AG09309 (cell line): Measurements from ENCODE around the gene DYRK3.

Source experiments
- DNase-seq: peaks from one replicate; pipeline ENCODE4 v3.0.0-alpha.2; 2010; ENCODE audit warnings: low read depth
- H3K4me3 ChIP-seq: 2 replicates; pipeline ENCODE4 v1.5.1; 2011; ENCODE audit warnings: mild to moderate bottlenecking, low read depth, low read length, moderate library complexity; ENCODE audit not compliant: control insufficient read depth
- CTCF ChIP-seq: IDR thresholded peaks from 2 replicates; pipeline ENCODE4 v1.5.1; 2011; ENCODE audit warnings: mild to moderate bottlenecking, low read depth, low read length, inconsistent platforms; ENCODE audit not compliant: insufficient read depth, control insufficient read depth; ENCODE audit errors: missing control alignments

Gene DYRK3

GRCh38 chr1:206658981-206659273, 23.6 kb downstream of the DYRK3 start:
- TF ChIP-seq CTCF, result no peak
- DNase-seq, result no peak
- no peak overlapping the region for H3K4me3 ChIP-seq

GRCh38 chr1:206660136-206660535, 24.8 kb downstream of the DYRK3 start:
- no peak overlapping the region for H3K4me3 ChIP-seq
- no peak for TF ChIP-seq CTCF
- DNase-seq, result no peak

- H3K4me3 ChIP-seq, result no peak overlapping the region
- no peak for TF ChIP-seq CTCF
- no peak for DNase-seq
These were observed 26.0 kb downstream of the DYRK3 start for GRCh38 chr1:206661161-206661820.

GRCh38 chr1:206662396-206663092, 27.2 kb downstream of the DYRK3 start:
- no peak for TF ChIP-seq CTCF
- no peak overlapping the region for H3K4me3 ChIP-seq
- DNase-seq, result no peak

GRCh38 chr1:206663362-206663761, 28.0 kb downstream of the DYRK3 start:
- no peak overlapping the region for H3K4me3 ChIP-seq
- no peak for TF ChIP-seq CTCF
- no peak for DNase-seq

GRCh38 chr1:206663832-206664652, 28.7 kb downstream of the DYRK3 start:
- peak; percentile 76 for TF ChIP-seq CTCF
- no peak overlapping the region for H3K4me3 ChIP-seq

More at GRCh38 chr1:206663832-206664652, 28.7 kb downstream of the DYRK3 start:
- no peak for DNase-seq
